ENCODE results near the gene RERG.
"Not testable (repeated sequence)": the region's sequence is repeated elsewhere in the genome, so short reads cannot be mapped to it uniquely, and the experiment has no call there.

Gene RERG

GRCh38 chr12:15116983-15117382 is 104.2 kb downstream of the RERG start:
- no peak for TF ChIP-seq CTCF (conservative IDR thresholded peaks at IDR 0.05; ENCODE audit: control insufficient read depth, insufficient read depth, low read depth, low read length)
- DNase-seq (ENCODE audit: low read depth), result no peak
- no peak overlapping the region for H3K4me3 ChIP-seq (ENCODE audit: control insufficient read depth, low read depth, low read length)

GRCh38 chr12:15116086-15116485 is 105.1 kb downstream of the RERG start:
- no peak for TF ChIP-seq CTCF (conservative IDR thresholded peaks at IDR 0.05; ENCODE audit: control insufficient read depth, insufficient read depth, low read depth, low read length)
- no peak for DNase-seq (ENCODE audit: low read depth)
- no peak overlapping the region for H3K4me3 ChIP-seq (ENCODE audit: control insufficient read depth, low read depth, low read length)

GRCh38 chr12:15115434-15115833 is 105.8 kb downstream of the RERG start:
- no peak for DNase-seq (ENCODE audit: low read depth)
- H3K4me3 ChIP-seq (ENCODE audit: control insufficient read depth, low read depth, low read length), result no peak overlapping the region
- no peak for TF ChIP-seq CTCF (conservative IDR thresholded peaks at IDR 0.05; ENCODE audit: control insufficient read depth, insufficient read depth, low read depth, low read length)

- DNase-seq (ENCODE audit: low read depth), result no peak
- TF ChIP-seq CTCF (conservative IDR thresholded peaks at IDR 0.05; ENCODE audit: control insufficient read depth, insufficient read depth, low read depth, low read length), result no peak
- no peak overlapping the region for H3K4me3 ChIP-seq (ENCODE audit: control insufficient read depth, low read depth, low read length)
Measured at GRCh38 chr12:15114501-15114900, 106.7 kb downstream of the RERG start.

GRCh38 chr12:15092826-15093225 is 128.4 kb downstream of the RERG start:
- peak; percentile 1 for DNase-seq (ENCODE audit: low read depth)
- TF ChIP-seq CTCF (conservative IDR thresholded peaks at IDR 0.05; ENCODE audit: control insufficient read depth, insufficient read depth, low read depth, low read length), result no peak
- no peak overlapping the region for H3K4me3 ChIP-seq (ENCODE audit: control insufficient read depth, low read depth, low read length)

GRCh38 chr12:15090441-15090840 is 130.8 kb downstream of the RERG start:
- DNase-seq (ENCODE audit: low read depth), result no peak
- H3K4me3 ChIP-seq (ENCODE audit: control insufficient read depth, low read depth, low read length), result no peak overlapping the region
- no peak for TF ChIP-seq CTCF (conservative IDR thresholded peaks at IDR 0.05; ENCODE audit: control insufficient read depth, insufficient read depth, low read depth, low read length)

GRCh38 chr12:15088105-15088504 is 133.1 kb downstream of the RERG start:
- DNase-seq (ENCODE audit: low read depth), result no peak
- TF ChIP-seq CTCF (conservative IDR thresholded peaks at IDR 0.05; ENCODE audit: control insufficient read depth, insufficient read depth, low read depth, low read length), result no peak
- H3K4me3 ChIP-seq (ENCODE audit: control insufficient read depth, low read depth, low read length), result no peak overlapping the region

GRCh38 chr12:15077751-15078150 is 143.5 kb downstream of the RERG start:
- H3K4me3 ChIP-seq (ENCODE audit: control insufficient read depth, low read depth, low read length); DNase-seq (ENCODE audit: low read depth): not testable (repeated sequence)
